Caco-2 (cell line): ENCODE results near the gene SNX25. TPM values are rescaled to one million over a fixed set of nuclear protein-coding genes. Genes with fewer than 3 reads are reported as not detected.

Experiments used
- BruUV-seq: library from RNA; stranded (reverse); fragments of 400-500 nt; replicated peaks from 2 replicates; lab custom pipeline; 2021; lab: Mats Ljungman, UMichigan
- CTCF ChIA-PET: fragments of 300-600 bp; sonication (Branson Sonifier 250); formaldehyde crosslinking; loops from one replicate; lab custom pipeline; 2022; ENCODE audit warnings: antibody characterized with exemption; lab: Charles Lee
- POLR2A ChIA-PET: fragments of 300-600 bp; sonication (Branson Sonifier 250); formaldehyde crosslinking; loops from one replicate; lab custom pipeline; 2022; ENCODE audit warnings: antibody characterized with exemption; lab: Charles Lee
- DNase-seq, 2 experiments: peaks; one replicate each; pipeline versions ENCODE4 v3.0.0 to v3.0.0-alpha.2; 2020 to 2022
- H3K27me3 ChIP-seq: replicated peaks from 2 replicates; pipeline ENCODE4 v1.6.0; 2011; ENCODE audit warnings: low read length; ENCODE audit not compliant: control insufficient read depth, insufficient read depth
- H3K36me3 ChIP-seq: 2 replicates; pipeline ENCODE4 v1.5.1; 2011; ENCODE audit warnings: low read length; ENCODE audit not compliant: control insufficient read depth, insufficient read depth
- H3K4me1 ChIP-seq: fragments of 250-450 bp; sonication (Bioruptor Pico); 2 replicates; pipeline ENCODE4 v1.5.1; 2020; ENCODE audit warnings: mild to moderate bottlenecking
- H3K4me3 ChIP-seq: 2 replicates; pipeline ENCODE4 v1.5.1; 2011; ENCODE audit warnings: low read depth, mild to moderate bottlenecking, control low read depth, low read length
- H3K9me3 ChIP-seq: fragments of 250-450 bp; sonication (Bioruptor Pico); 2 replicates; pipeline ENCODE4 v1.5.1; 2020; ENCODE audit warnings: mild to moderate bottlenecking, moderate library complexity
- H3K27ac Mint-ChIP-seq: one replicate; pipeline ENCODE4 v1.8.0; 2022; ENCODE audit warnings: mixed read lengths; ENCODE audit not compliant: unreplicated experiment
- H3K27me3 Mint-ChIP-seq: one replicate; pipeline ENCODE4 v1.8.0; 2022; ENCODE audit warnings: mixed read lengths; ENCODE audit not compliant: insufficient read depth, unreplicated experiment
- H3K36me3 Mint-ChIP-seq: one replicate; pipeline ENCODE4 v1.8.0; 2022; ENCODE audit warnings: mild to moderate bottlenecking, mixed read lengths; ENCODE audit not compliant: insufficient read depth, unreplicated experiment
- H3K4me1 Mint-ChIP-seq: one replicate; pipeline ENCODE4 v1.8.0; 2022; ENCODE audit warnings: low read depth, mixed read lengths; ENCODE audit not compliant: unreplicated experiment
- H3K4me3 Mint-ChIP-seq: one replicate; pipeline ENCODE4 v1.8.0; 2022; ENCODE audit warnings: mild to moderate bottlenecking, moderate library complexity, mixed read lengths; ENCODE audit not compliant: unreplicated experiment
- H3K9me3 Mint-ChIP-seq: one replicate; pipeline ENCODE4 v1.8.0; 2022; ENCODE audit warnings: mixed read lengths; ENCODE audit not compliant: unreplicated experiment
- intact Hi-C: fragments of 100-400 bp; cut with micrococcal nuclease; formaldehyde crosslinking; loops from one replicate; pipeline ENCODE4 v1.10.0; 2022; ENCODE audit not compliant: unreplicated experiment
- total RNA-seq: library from RNA; stranded (reverse); gene quantifications from 2 replicates; pipeline ENCODE4 v1.2.3, GENCODE V29; 2022
- TF ChIP-seq, protein P1 (sequence below), 2 experiments: fragments of 200-600 bp in 1 of 2; IDR thresholded peaks; 1 replicate in 1 of 2; 2 replicates in 1 of 2; pipeline versions ENCODE4 v1.5.1 to v1.8.0; 2011 to 2022; ENCODE audit warnings: antibody characterized with exemption in 1 of 2, control low read depth in 1 of 2, inconsistent platforms in 1 of 2, low read depth in 1 of 2, low read length in 1 of 2, mild to moderate bottlenecking in 1 of 2, moderate library complexity in 1 of 2; ENCODE audit not compliant: insufficient read depth in 1 of 2, severe bottlenecking in 1 of 2, unreplicated experiment in 1 of 2

The SNX25 gene
- total RNA-seq, 1 experiment from 2014 or later: 9.3 TPM

GRCh38 chr4:185357733-185358440, 148.5 kb downstream of the SNX25 start:
- H3K27me3 Mint-ChIP-seq: no peaks in the 10 kb centered on the region
- Histone ChIP-seq H3K4me3 (no peak overlapping the region), H3K4me1 (peaks cover 6% of the 10 kb centered on the region; the same call in 1 of the 2 replicates), H3K27me3 (no peaks in the 10 kb centered on the region), H3K9me3 (no peaks in the 10 kb centered on the region), H3K36me3 (no peaks in the 10 kb centered on the region)
- intact Hi-C loops: no loop called here
- no peak overlapping the region for H3K27ac Mint-ChIP-seq
- POLR2A ChIA-PET: no interaction called here
- no peak overlapping the region for H3K4me3 Mint-ChIP-seq
- H3K36me3 Mint-ChIP-seq: no peaks in the 10 kb centered on the region
- CTCF ChIA-PET: interaction anchor here (0.5 kb wide), 1 partner anchor 88 kb away, joined by 3 read pairs; no protein-coding TSS in a partner anchor
- no peaks in the 10 kb centered on the region for H3K9me3 Mint-ChIP-seq
- DNase-seq: no peak
- H3K4me1 Mint-ChIP-seq: no peaks in the 10 kb centered on the region
- BruUV-seq: no TSS peak
- TF ChIP-seq, protein P1, sequence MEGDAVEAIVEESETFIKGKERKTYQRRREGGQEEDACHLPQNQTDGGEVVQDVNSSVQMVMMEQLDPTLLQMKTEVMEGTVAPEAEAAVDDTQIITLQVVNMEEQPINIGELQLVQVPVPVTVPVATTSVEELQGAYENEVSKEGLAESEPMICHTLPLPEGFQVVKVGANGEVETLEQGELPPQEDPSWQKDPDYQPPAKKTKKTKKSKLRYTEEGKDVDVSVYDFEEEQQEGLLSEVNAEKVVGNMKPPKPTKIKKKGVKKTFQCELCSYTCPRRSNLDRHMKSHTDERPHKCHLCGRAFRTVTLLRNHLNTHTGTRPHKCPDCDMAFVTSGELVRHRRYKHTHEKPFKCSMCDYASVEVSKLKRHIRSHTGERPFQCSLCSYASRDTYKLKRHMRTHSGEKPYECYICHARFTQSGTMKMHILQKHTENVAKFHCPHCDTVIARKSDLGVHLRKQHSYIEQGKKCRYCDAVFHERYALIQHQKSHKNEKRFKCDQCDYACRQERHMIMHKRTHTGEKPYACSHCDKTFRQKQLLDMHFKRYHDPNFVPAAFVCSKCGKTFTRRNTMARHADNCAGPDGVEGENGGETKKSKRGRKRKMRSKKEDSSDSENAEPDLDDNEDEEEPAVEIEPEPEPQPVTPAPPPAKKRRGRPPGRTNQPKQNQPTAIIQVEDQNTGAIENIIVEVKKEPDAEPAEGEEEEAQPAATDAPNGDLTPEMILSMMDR (IDR thresholded peaks at IDR 0.05; ENCODE audit: insufficient read depth in 1 of 2, low read depth in 1 of 2, low read length in 1 of 2, severe bottlenecking in 1 of 2, unreplicated experiment in 1 of 2): no peak

DNA sequence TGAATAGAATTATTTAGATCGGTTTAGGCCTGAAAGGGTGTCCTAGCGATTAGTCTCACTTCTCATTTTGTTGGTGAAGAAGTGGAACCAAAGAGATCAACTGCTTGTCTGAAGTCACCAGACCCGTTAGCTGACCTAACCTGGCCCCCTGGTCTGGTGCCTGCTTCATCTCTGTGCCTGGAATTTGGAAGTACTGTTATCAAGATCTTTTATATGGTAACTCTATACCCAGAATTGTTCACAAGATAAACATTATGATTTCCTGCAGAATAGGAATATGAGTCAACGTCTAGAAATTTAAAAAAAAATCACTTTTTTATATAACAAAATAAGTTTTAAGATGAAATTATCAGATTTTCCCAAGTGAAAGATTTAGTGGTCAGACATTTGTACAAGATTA, 149.1 kb downstream of the SNX25 start:
- Mint-ChIP-seq H3K27ac (no peak overlapping the region), H3K4me3 (no peak overlapping the region), H3K27me3 (no peaks in the 10 kb centered on the region), H3K4me1 (no peaks in the 10 kb centered on the region), H3K36me3 (no peaks in the 10 kb centered on the region), H3K9me3 (no peaks in the 10 kb centered on the region)
- H3K9me3 ChIP-seq: no peaks in the 10 kb centered on the region
- H3K4me3 ChIP-seq: no peak overlapping the region
- DNase-seq: no peak
- intact Hi-C loops: no loop called here
- ChIA-PET POLR2A (no interaction called here), CTCF (no interaction called here)
- H3K27me3 ChIP-seq: no peaks in the 10 kb centered on the region
- peaks cover 6% of the 10 kb centered on the region; the same call in 1 of the 2 replicates for H3K4me1 ChIP-seq
- no TSS peak for BruUV-seq
- TF ChIP-seq, protein P1 (IDR thresholded peaks at IDR 0.05; ENCODE audit: insufficient read depth in 1 of 2, low read depth in 1 of 2, low read length in 1 of 2, severe bottlenecking in 1 of 2, unreplicated experiment in 1 of 2): no peak
- no peaks in the 10 kb centered on the region for H3K36me3 ChIP-seq

GRCh38 chr4:185358959-185359358, 149.6 kb downstream of the SNX25 start:
- Mint-ChIP-seq H3K27me3 (no peaks in the 10 kb centered on the region), H3K9me3 (no peaks in the 10 kb centered on the region), H3K36me3 (no peaks in the 10 kb centered on the region), H3K4me3 (no peak overlapping the region), H3K4me1 (no peaks in the 10 kb centered on the region), H3K27ac (no peak overlapping the region)
- ChIA-PET CTCF (no interaction called here), POLR2A (no interaction called here)
- Histone ChIP-seq H3K36me3 (no peaks in the 10 kb centered on the region), H3K27me3 (no peaks in the 10 kb centered on the region), H3K9me3 (no peaks in the 10 kb centered on the region), H3K4me3 (no peak overlapping the region), H3K4me1 (peaks cover 6% of the 10 kb centered on the region; the same call in 1 of the 2 replicates)
- TF ChIP-seq, protein P1 (IDR thresholded peaks at IDR 0.05; ENCODE audit: insufficient read depth in 1 of 2, low read depth in 1 of 2, low read length in 1 of 2, severe bottlenecking in 1 of 2, unreplicated experiment in 1 of 2): no peak
- intact Hi-C loops: no loop called here
- no TSS peak for BruUV-seq
- peak; percentile 5 to 62 for DNase-seq
